ENCODE results near the gene GAPVD1.

GAPVD1 gene

GRCh38 chr9:125377584-125378250, 116.1 kb downstream of the GAPVD1 start:
- Histone ChIP-seq H3K27me3 (replicated peaks; ENCODE audit: control insufficient read depth, insufficient read depth, low read length) (peaks cover 25% of the 10 kb centered on the region), H3K9me3 (ENCODE audit: control insufficient read depth, low read length) (no peaks in the 10 kb centered on the region), H3K4me3 (ENCODE audit: low read length) (no peak overlapping the region), H3K9ac (ENCODE audit: low read length) (no peak overlapping the region), H3K36me3 (ENCODE audit: control insufficient read depth, insufficient read depth, low read length, severe bottlenecking) (no peaks in the 10 kb centered on the region), H3K4me1 (ENCODE audit: control insufficient read depth, insufficient read depth, low read length) (no peaks in the 10 kb centered on the region)
- DNase-seq (ENCODE audit: low read depth), result no peak

- no peak for DNase-seq (ENCODE audit: low read depth)
These were observed 117.2 kb downstream of the GAPVD1 start for GRCh38 chr9:125378778-125379177.

GRCh38 chr9:125379208-125379607, 117.6 kb downstream of the GAPVD1 start:
- H3K9me3 ChIP-seq (ENCODE audit: control insufficient read depth, low read length), result no peaks in the 10 kb centered on the region
- no peak for DNase-seq (ENCODE audit: low read depth)
- no peaks in the 10 kb centered on the region for H3K4me1 ChIP-seq (ENCODE audit: control insufficient read depth, insufficient read depth, low read length)
- peaks cover 25% of the 10 kb centered on the region for H3K27me3 ChIP-seq (replicated peaks; ENCODE audit: control insufficient read depth, insufficient read depth, low read length)
- no peak overlapping the region for H3K9ac ChIP-seq (ENCODE audit: low read length)
- no peak overlapping the region for H3K4me3 ChIP-seq (ENCODE audit: low read length)
- no peaks in the 10 kb centered on the region for H3K36me3 ChIP-seq (ENCODE audit: control insufficient read depth, insufficient read depth, low read length, severe bottlenecking)

More at GRCh38 chr9:125378778-125379177, 117.2 kb downstream of the GAPVD1 start:
- peaks cover 25% of the 10 kb centered on the region for H3K27me3 ChIP-seq (replicated peaks; ENCODE audit: control insufficient read depth, insufficient read depth, low read length)
- H3K9ac ChIP-seq (ENCODE audit: low read length), result no peak overlapping the region
- no peaks in the 10 kb centered on the region for H3K4me1 ChIP-seq (ENCODE audit: control insufficient read depth, insufficient read depth, low read length)
- H3K36me3 ChIP-seq (ENCODE audit: control insufficient read depth, insufficient read depth, low read length, severe bottlenecking), result no peaks in the 10 kb centered on the region
- no peaks in the 10 kb centered on the region for H3K9me3 ChIP-seq (ENCODE audit: control insufficient read depth, low read length)
- H3K4me3 ChIP-seq (ENCODE audit: low read length), result no peak overlapping the region

GRCh38 chr9:125380406-125380805, 118.8 kb downstream of the GAPVD1 start:
- no peaks in the 10 kb centered on the region for H3K36me3 ChIP-seq (ENCODE audit: control insufficient read depth, insufficient read depth, low read length, severe bottlenecking)
- H3K4me1 ChIP-seq (ENCODE audit: control insufficient read depth, insufficient read depth, low read length), result no peaks in the 10 kb centered on the region
- no peaks in the 10 kb centered on the region for H3K9me3 ChIP-seq (ENCODE audit: control insufficient read depth, low read length)
- no peak overlapping the region for H3K4me3 ChIP-seq (ENCODE audit: low read length)
- peaks cover 25% of the 10 kb centered on the region for H3K27me3 ChIP-seq (replicated peaks; ENCODE audit: control insufficient read depth, insufficient read depth, low read length)
- no peak overlapping the region for H3K9ac ChIP-seq (ENCODE audit: low read length)
- no peak for DNase-seq (ENCODE audit: low read depth)

- H3K9ac ChIP-seq (ENCODE audit: low read length), result no peak overlapping the region
- no peak for DNase-seq (ENCODE audit: low read depth)
- no peaks in the 10 kb centered on the region for H3K36me3 ChIP-seq (ENCODE audit: control insufficient read depth, insufficient read depth, low read length, severe bottlenecking)
- no peaks in the 10 kb centered on the region for H3K4me1 ChIP-seq (ENCODE audit: control insufficient read depth, insufficient read depth, low read length)
- no peaks in the 10 kb centered on the region for H3K27me3 ChIP-seq (replicated peaks; ENCODE audit: control insufficient read depth, insufficient read depth, low read length)
- H3K9me3 ChIP-seq (ENCODE audit: control insufficient read depth, low read length), result no peaks in the 10 kb centered on the region
- no peak overlapping the region for H3K4me3 ChIP-seq (ENCODE audit: low read length)
These were observed 126.4 kb downstream of the GAPVD1 start for GRCh38 chr9:125387861-125388524.

GRCh38 chr9:125388978-125389377, 127.4 kb downstream of the GAPVD1 start:
- Histone ChIP-seq H3K4me1 (ENCODE audit: control insufficient read depth, insufficient read depth, low read length) (no peaks in the 10 kb centered on the region), H3K27me3 (replicated peaks; ENCODE audit: control insufficient read depth, insufficient read depth, low read length) (no peaks in the 10 kb centered on the region), H3K9me3 (ENCODE audit: control insufficient read depth, low read length) (no peaks in the 10 kb centered on the region), H3K4me3 (ENCODE audit: low read length) (no peak overlapping the region), H3K9ac (ENCODE audit: low read length) (no peak overlapping the region), H3K36me3 (ENCODE audit: control insufficient read depth, insufficient read depth, low read length, severe bottlenecking) (no peaks in the 10 kb centered on the region)
- no peak for DNase-seq (ENCODE audit: low read depth)

GRCh38 chr9:125391704-125392103, 130.1 kb downstream of the GAPVD1 start:
- no peaks in the 10 kb centered on the region for H3K9me3 ChIP-seq (ENCODE audit: control insufficient read depth, low read length)
- no peaks in the 10 kb centered on the region for H3K4me1 ChIP-seq (ENCODE audit: control insufficient read depth, insufficient read depth, low read length)
- H3K9ac ChIP-seq (ENCODE audit: low read length), result no peak overlapping the region
- H3K27me3 ChIP-seq (replicated peaks; ENCODE audit: control insufficient read depth, insufficient read depth, low read length), result no peaks in the 10 kb centered on the region
- H3K36me3 ChIP-seq (ENCODE audit: control insufficient read depth, insufficient read depth, low read length, severe bottlenecking), result no peaks in the 10 kb centered on the region
- H3K4me3 ChIP-seq (ENCODE audit: low read length), result no peak overlapping the region
- DNase-seq (ENCODE audit: low read depth), result no peak

GRCh38 chr9:125393426-125393825, 131.8 kb downstream of the GAPVD1 start:
- no peaks in the 10 kb centered on the region for H3K27me3 ChIP-seq (replicated peaks; ENCODE audit: control insufficient read depth, insufficient read depth, low read length)
- no peak overlapping the region for H3K4me3 ChIP-seq (ENCODE audit: low read length)
- no peak for DNase-seq (ENCODE audit: low read depth)
- no peaks in the 10 kb centered on the region for H3K4me1 ChIP-seq (ENCODE audit: control insufficient read depth, insufficient read depth, low read length)
- H3K36me3 ChIP-seq (ENCODE audit: control insufficient read depth, insufficient read depth, low read length, severe bottlenecking), result no peaks in the 10 kb centered on the region
- no peak overlapping the region for H3K9ac ChIP-seq (ENCODE audit: low read length)
- H3K9me3 ChIP-seq (ENCODE audit: control insufficient read depth, low read length), result no peaks in the 10 kb centered on the region

- H3K4me1 ChIP-seq (ENCODE audit: control insufficient read depth, insufficient read depth, low read length), result no peaks in the 10 kb centered on the region
- H3K9ac ChIP-seq (ENCODE audit: low read length), result no peak overlapping the region
- H3K4me3 ChIP-seq (ENCODE audit: low read length), result no peak overlapping the region
- no peak for DNase-seq (ENCODE audit: low read depth)
- no peaks in the 10 kb centered on the region for H3K36me3 ChIP-seq (ENCODE audit: control insufficient read depth, insufficient read depth, low read length, severe bottlenecking)
- H3K27me3 ChIP-seq (replicated peaks; ENCODE audit: control insufficient read depth, insufficient read depth, low read length), result no peaks in the 10 kb centered on the region
- no peaks in the 10 kb centered on the region for H3K9me3 ChIP-seq (ENCODE audit: control insufficient read depth, low read length)
These were observed 135.2 kb downstream of the GAPVD1 start for GRCh38 chr9:125396799-125397198.

- Histone ChIP-seq H3K36me3 (ENCODE audit: control insufficient read depth, insufficient read depth, low read length, severe bottlenecking) (no peaks in the 10 kb centered on the region), H3K4me3 (ENCODE audit: low read length) (no peak overlapping the region), H3K9me3 (ENCODE audit: control insufficient read depth, low read length) (no peaks in the 10 kb centered on the region), H3K9ac (ENCODE audit: low read length) (no peak overlapping the region), H3K4me1 (ENCODE audit: control insufficient read depth, insufficient read depth, low read length) (no peaks in the 10 kb centered on the region), H3K27me3 (replicated peaks; ENCODE audit: control insufficient read depth, insufficient read depth, low read length) (no peaks in the 10 kb centered on the region)
- DNase-seq (ENCODE audit: low read depth), result no peak
These were observed 136.1 kb downstream of the GAPVD1 start for GRCh38 chr9:125397736-125398135.

- H3K9me3 ChIP-seq (ENCODE audit: control insufficient read depth, low read length), result no peaks in the 10 kb centered on the region
- H3K4me3 ChIP-seq (ENCODE audit: low read length), result no peak overlapping the region
- H3K4me1 ChIP-seq (ENCODE audit: control insufficient read depth, insufficient read depth, low read length), result no peaks in the 10 kb centered on the region
- no peak overlapping the region for H3K9ac ChIP-seq (ENCODE audit: low read length)
- H3K27me3 ChIP-seq (replicated peaks; ENCODE audit: control insufficient read depth, insufficient read depth, low read length), result no peaks in the 10 kb centered on the region
- no peaks in the 10 kb centered on the region for H3K36me3 ChIP-seq (ENCODE audit: control insufficient read depth, insufficient read depth, low read length, severe bottlenecking)
- DNase-seq (ENCODE audit: low read depth), result no peak
These were observed 136.6 kb downstream of the GAPVD1 start for GRCh38 chr9:125398243-125398642.

Data from adipocyte (in vitro differentiated cells).